GM18951 (cell line): ENCODE results near the gene NRP1.

Experiments
- POLR2A ChIP-seq: IDR thresholded peaks from 4 replicates; pipeline ENCODE4 v1.6.1; 2011; ENCODE audit warnings: mild to moderate bottlenecking; ENCODE audit not compliant: insufficient read length, insufficient read depth; ENCODE audit errors: extremely low read depth
- in situ Hi-C: fragments of 300-500 bp; cut with MboI; formaldehyde crosslinking; loops from one replicate; pipeline ENCODE4 v1.12.0; 2022; ENCODE audit warnings: low sequenced_read_pairs, mixed read lengths, inconsistent platforms; ENCODE audit not compliant: unreplicated experiment

The NRP1 gene

GRCh38 chr10:33337326-33337957, 3.0 kb upstream of the NRP1 start:
- in situ Hi-C loops: loop anchor here (10.0 kb wide), 1 partner anchor 1197 kb away; no protein-coding TSS in a partner anchor
- TF ChIP-seq POLR2A: no peak

- no peak for TF ChIP-seq POLR2A
- in situ Hi-C loops: loop anchor here (10.0 kb wide), 1 partner anchor 1198 kb away; no protein-coding TSS in a partner anchor
Observed at GRCh38 chr10:33336582-33337325, 2.3 kb upstream of the NRP1 start.

DNA sequence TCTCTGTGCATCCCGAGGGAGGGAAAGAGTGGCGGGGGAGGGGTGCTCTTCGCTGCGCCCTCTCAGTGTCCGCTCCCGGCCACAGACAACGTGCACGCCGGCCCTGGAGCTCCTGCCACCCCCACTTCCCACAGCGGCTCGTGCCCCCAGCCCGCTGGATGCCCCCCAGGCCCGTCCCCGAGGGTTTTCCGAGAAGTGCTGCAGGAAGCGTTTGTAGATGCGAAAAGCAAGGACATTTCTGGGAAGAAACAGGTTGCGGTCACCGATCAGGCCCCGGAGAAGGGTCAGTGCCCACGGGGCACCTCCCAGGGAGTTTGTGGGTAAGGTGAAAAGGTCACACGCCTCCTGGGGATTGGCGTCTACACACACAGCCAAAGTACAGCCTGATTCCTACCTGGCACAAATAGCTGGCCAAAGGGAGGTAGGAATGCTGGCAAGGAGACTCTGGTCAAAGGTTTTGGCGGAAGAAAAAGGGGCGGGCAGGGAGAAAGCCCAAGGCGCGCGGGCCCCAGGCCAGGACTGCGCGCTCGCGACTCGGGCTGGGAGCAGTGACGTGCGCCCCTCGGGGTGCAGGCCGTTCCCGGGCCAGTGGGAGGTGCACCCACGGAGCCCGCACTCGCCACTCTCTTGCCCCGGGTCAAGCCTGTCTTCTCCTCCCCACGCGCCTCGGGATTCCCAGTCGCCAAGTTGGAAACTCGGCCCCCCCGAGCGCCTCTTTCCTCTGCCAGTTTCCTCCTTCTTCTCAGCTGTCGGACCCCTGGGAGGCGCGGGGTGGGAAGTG, 1.5 kb upstream of the NRP1 start:
- in situ Hi-C loops: loop anchor here (10.0 kb wide), 1 partner anchor 1199 kb away; no protein-coding TSS in a partner anchor
- TF ChIP-seq POLR2A: no peak

DNA sequence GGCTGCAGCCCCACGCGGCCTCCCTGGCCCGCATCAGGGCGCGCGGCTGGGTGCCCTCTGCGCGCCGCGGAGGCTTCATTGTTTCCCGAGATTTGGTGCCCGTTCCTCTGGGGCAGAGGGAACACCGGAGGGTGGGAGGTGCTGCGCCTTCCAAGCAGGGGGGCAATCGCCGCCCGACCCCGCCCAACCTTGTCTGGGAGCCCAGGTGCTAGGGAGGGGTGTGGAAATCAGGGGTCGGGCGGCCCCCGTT, 1.0 kb upstream of the NRP1 start:
- in situ Hi-C loops: loop anchor here (10.0 kb wide), 1 partner anchor 1199 kb away; no protein-coding TSS in a partner anchor
- TF ChIP-seq POLR2A: no peak

- in situ Hi-C loops: loop anchor here (5.0 to 10.0 kb wide), 2 partner anchors 1200 to 1312 kb away; no protein-coding TSS in a partner anchor
- TF ChIP-seq POLR2A: no peak
Observed at GRCh38 chr10:33334805-33335550, 511 bp upstream of the NRP1 start.

DNA sequence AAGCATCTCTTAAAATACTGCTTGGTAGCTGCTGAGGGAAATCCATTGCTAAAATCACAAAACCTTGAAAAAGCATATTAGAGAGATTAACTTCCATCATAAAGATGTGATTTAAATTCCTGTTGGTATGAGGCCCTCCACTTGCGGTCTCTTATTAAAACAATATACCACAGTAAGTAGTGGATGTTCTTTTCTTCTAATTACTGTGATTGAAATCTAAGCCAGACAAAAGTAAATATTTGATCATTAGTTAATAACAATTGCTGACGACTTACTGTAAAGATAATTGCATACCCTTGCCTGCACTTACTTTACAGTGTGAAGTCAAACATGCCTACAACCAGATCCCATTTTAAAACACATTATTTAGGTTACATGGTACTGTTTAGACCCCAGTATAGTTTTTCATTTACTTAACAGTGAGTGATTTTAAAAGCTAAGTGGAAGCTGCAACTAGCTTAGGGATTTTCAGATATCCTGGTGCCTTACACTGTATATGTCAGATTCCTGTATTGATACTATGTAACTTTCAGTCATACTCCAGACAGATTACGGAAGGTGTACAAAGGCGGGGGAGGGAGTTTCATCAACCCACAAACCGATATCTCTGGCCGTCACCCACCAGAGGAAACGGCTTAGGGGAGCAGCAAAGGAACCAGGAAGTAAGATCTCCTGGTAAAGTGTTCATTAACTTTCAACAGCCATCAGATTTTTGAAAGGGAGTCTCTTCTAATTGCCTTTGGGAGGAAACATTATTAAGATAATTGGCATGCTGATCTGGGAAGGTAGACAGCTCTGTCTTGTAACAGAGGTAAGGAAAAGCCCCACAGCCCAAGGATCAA, 986 bp downstream of the NRP1 start:
- in situ Hi-C loops: loop anchor here (5.0 to 10.0 kb wide), 2 partner anchors 1201 to 1314 kb away; no protein-coding TSS in a partner anchor
- TF ChIP-seq POLR2A: no peak

- no peak for TF ChIP-seq POLR2A
- in situ Hi-C loops: loop anchor here (5.0 to 10.0 kb wide), 2 partner anchors 1202 to 1315 kb away; no protein-coding TSS in a partner anchor
Observed at GRCh38 chr10:33332183-33333065, 2.0 kb downstream of the NRP1 start.

GRCh38 chr10:33331379-33331694, 3.1 kb downstream of the NRP1 start:
- TF ChIP-seq POLR2A: no peak
- in situ Hi-C loops: loop anchor here (5.0 to 10.0 kb wide), 2 partner anchors 1203 to 1316 kb away; no protein-coding TSS in a partner anchor

DNA sequence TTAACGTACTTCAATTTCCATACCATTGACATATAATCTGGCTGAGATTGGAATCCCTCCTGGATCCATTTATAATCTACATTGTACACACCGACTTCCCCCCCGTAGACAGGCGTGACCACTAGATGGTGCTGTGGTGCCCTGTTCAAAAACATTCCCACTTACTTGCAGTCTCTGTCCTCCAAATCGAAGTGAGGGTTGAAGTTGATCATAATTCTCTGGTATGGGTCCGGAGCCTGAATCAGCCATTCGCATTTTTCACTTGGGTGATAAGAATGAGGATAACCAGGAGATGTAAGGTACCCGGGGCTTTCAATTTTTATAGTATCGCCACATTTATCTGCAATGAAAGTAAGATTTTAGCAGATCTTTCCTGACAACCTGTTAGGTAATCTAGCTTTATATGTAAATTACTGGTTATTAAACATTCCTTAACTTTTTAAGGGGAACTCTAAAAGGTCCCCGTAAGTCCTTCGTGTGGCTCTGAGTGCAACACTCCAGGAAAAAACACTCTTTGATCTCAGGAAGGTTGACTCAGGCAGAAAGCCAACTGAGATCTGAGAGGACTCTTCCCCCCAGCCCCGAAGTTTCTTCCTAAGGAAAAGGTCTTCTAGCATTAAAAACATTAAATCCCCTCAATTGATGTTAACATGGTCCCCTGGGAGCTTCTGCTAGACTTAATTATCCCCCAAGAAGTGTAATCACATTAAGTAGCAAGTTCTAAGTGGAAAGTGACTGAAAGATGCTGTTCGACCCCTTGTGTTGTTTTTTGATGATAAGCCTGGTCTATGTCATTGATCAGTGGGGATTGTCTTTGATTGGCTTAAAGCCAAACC, 3.7 kb downstream of the NRP1 start:
- in situ Hi-C loops: loop anchor here (5.0 to 10.0 kb wide), 2 partner anchors 1204 to 1317 kb away; no protein-coding TSS in a partner anchor
- no peak for TF ChIP-seq POLR2A

DNA sequence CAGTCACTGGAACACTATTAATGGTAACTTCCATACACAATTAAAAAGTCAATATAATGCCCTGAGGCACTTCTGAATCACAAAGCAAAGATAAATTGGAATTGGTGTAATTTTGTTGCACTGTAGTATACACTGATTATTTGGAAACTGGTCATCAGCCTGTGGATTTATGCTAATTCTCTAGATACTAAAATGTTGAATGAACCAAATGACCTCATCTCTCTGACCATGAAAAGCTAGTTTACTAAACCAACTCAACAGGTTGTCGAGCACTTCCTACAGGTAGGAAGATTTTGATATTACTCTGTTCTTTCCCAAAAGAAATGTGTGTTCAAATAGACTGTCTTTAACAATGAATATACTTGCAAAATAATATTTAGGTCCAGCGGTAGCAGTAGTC, 5.3 kb downstream of the NRP1 start:
- no peak for TF ChIP-seq POLR2A
- in situ Hi-C loops: no loop called here

- in situ Hi-C loops: no loop called here
- no peak for TF ChIP-seq POLR2A
Observed at GRCh38 chr10:33328253-33328652, 6.2 kb downstream of the NRP1 start.

GRCh38 chr10:33327751-33328150, 6.7 kb downstream of the NRP1 start:
- TF ChIP-seq POLR2A: no peak

More at GRCh38 chr10:33327751-33328150, 6.7 kb downstream of the NRP1 start:
- in situ Hi-C loops: no loop called here
